Sigmoid colon (tissue), 7 donors: ENCODE measurements around the gene IGFBP3. TPM values are rescaled to one million over a fixed set of nuclear protein-coding genes. Genes with fewer than 3 reads are reported as not detected.

Experiments used
- DNase-seq: peaks from one replicate; pipeline ENCODE4 v3.0.0-alpha.2; 2019
- H3K27ac ChIP-seq, 4 donors: fragments of 200-600 bp; sonication (generic); one replicate each; pipeline ENCODE4 v1.5.1; 2016 to 2019; ENCODE audit warnings: mild to moderate bottlenecking in 1 of 4
- H3K27me3 ChIP-seq, 3 donors: fragments of 200-600 bp; sonication (generic); one replicate each; pipeline ENCODE4 v1.5.1; 2019; ENCODE audit warnings: mild to moderate bottlenecking in 1 of 3
- H3K36me3 ChIP-seq, 4 donors: fragments of 200-600 bp; sonication (generic); one replicate each; pipeline ENCODE4 v1.5.1; 2016 to 2019
- H3K4me1 ChIP-seq, 4 donors: fragments of 200-600 bp; sonication (generic); one replicate each; pipeline ENCODE4 v1.5.1; 2017 to 2019
- H3K4me3 ChIP-seq, 4 donors: fragments of 200-600 bp; sonication (generic); one replicate each; pipeline ENCODE4 v1.5.1; 2017 to 2019; ENCODE audit warnings: mild to moderate bottlenecking in 2 of 4, moderate library complexity in 1 of 4
- H3K9me3 ChIP-seq, 4 donors: fragments of 200-600 bp in 3 of 4; sonication (generic) in 3 of 4; one replicate each; pipeline versions ENCODE4 v1.5.1 to v1.6.1; 2013 to 2019
- CTCF ChIP-seq, 4 experiments: fragments of 450-650 bp in 3 of 4; fragments of 200-600 bp in 1 of 4; IDR thresholded peaks; one replicate each; pipeline ENCODE4 v1.5.1; 2016 to 2019; ENCODE audit warnings: antibody characterized with exemption in 4 of 4, mild to moderate bottlenecking in 3 of 4, moderate library complexity in 2 of 4
- EP300 ChIP-seq, 4 donors: sonication (generic); formaldehyde crosslinking; IDR thresholded peaks; one replicate each; pipeline ENCODE4 v1.6.1; 2017; ENCODE audit warnings: antibody characterized with exemption in 4 of 4
- POLR2A ChIP-seq, 2 donors: fragments of 450-650 bp; IDR thresholded peaks; one replicate each; pipeline ENCODE4 v1.6.1; 2016; ENCODE audit warnings: antibody characterized with exemption in 2 of 2, mild to moderate bottlenecking in 2 of 2, moderate library complexity in 2 of 2
- POLR2AphosphoS5 ChIP-seq, 4 donors: sonication (generic); formaldehyde crosslinking; IDR thresholded peaks; one replicate each; pipeline ENCODE4 v1.6.1; 2017; ENCODE audit warnings: antibody characterized with exemption in 4 of 4
- WGBS, 2 donors: extraction: QIAGEN DNeasy Blood & Tissue Kit; methylation state at CpG; one replicate each; pipeline ENCODE4 v1.1.7; 2013; 5-methylcytosine and 5-hydroxymethylcytosine counted together
- intact Hi-C: fragments of 100-400 bp; cut with DNase I; formaldehyde crosslinking; loops from one replicate; pipeline ENCODE4 v1.15.1; 2023
- polyA plus RNA-seq, 3 donors: library from polyadenylated mRNA; stranded (reverse); fragments of 200-250 nt; gene quantifications; one replicate each; pipeline ENCODE4 v1.2.3, GENCODE V29; 2013
- total RNA-seq, 4 donors: library from RNA; depleted of rRNA; stranded (reverse); fragments of >200 nt; gene quantifications; one replicate each; pipeline ENCODE4 v1.1.0, GENCODE V29; 2016
- donor health status: healthy with polysubstance abuse.
- donor health status: Bipolar disorder and iron deficiency.
- donor health status: healthy.

Gene IGFBP3
- total and polyA plus RNA-seq, 7 donors, result 4.8 to 330 (median 54.0) TPM

- DNase-seq, result no peak
- TF ChIP-seq EP300 (IDR thresholded peaks at IDR 0.05), result no peak
- Histone ChIP-seq H3K27ac (no peak overlapping the region), H3K9me3 (no peaks in the 10 kb centered on the region), H3K36me3 (no peaks in the 10 kb centered on the region), H3K27me3 (peaks cover 8 to 49% (median 33%) of the 10 kb centered on the region in 3 donors), H3K4me1 (peaks cover 0 to 11% (median 9%) of the 10 kb centered on the region in 4 donors), H3K4me3 (no peak overlapping the region)
- WGBS, 2 donors, result 86 to 92% methylated on average over 5 of the region's 5 CpGs
- intact Hi-C loops, result no loop called here
Measured at GRCh38 chr7:45886931-45887667, 34.0 kb downstream of the IGFBP3 start.

- peaks cover 0 to 11% (median 9%) of the 10 kb centered on the region in 4 donors for H3K4me1 ChIP-seq
- WGBS, 2 donors, result 53 to 72% methylated on average over 7 of the region's 7 CpGs
- no peak for DNase-seq
- TF ChIP-seq CTCF (IDR thresholded peaks at IDR 0.05), result no peak
- TF ChIP-seq EP300 (IDR thresholded peaks at IDR 0.05), result no peak
- no peak for TF ChIP-seq POLR2AphosphoS5 (IDR thresholded peaks at IDR 0.05)
- TF ChIP-seq POLR2A (IDR thresholded peaks at IDR 0.05), result no peak
- H3K27ac ChIP-seq, result no peak overlapping the region
- H3K27me3 ChIP-seq, result peaks cover 8 to 47% (median 31%) of the 10 kb centered on the region in 3 donors
- H3K36me3 ChIP-seq, result no peaks in the 10 kb centered on the region
- H3K4me3 ChIP-seq, result no peak overlapping the region
- intact Hi-C loops, result no loop called here
- H3K9me3 ChIP-seq, result no peaks in the 10 kb centered on the region
Measured at GRCh38 chr7:45885264-45885882, 35.7 kb downstream of the IGFBP3 start.

GRCh38 chr7:45884136-45884535 is 36.9 kb downstream of the IGFBP3 start:
- no peak for TF ChIP-seq CTCF (IDR thresholded peaks at IDR 0.05)
- TF ChIP-seq POLR2A (IDR thresholded peaks at IDR 0.05), result no peak
- no peak for TF ChIP-seq EP300 (IDR thresholded peaks at IDR 0.05)
- TF ChIP-seq POLR2AphosphoS5 (IDR thresholded peaks at IDR 0.05), result no peak
- no peak overlapping the region for H3K27ac ChIP-seq
- H3K9me3 ChIP-seq, result no peaks in the 10 kb centered on the region
- H3K4me1 ChIP-seq, result peaks cover 0 to 11% (median 9%) of the 10 kb centered on the region in 4 donors
- H3K4me3 ChIP-seq, result no peak overlapping the region
- WGBS, 2 donors, result 85 to 87% methylated on average over 4 of the region's 4 CpGs
- intact Hi-C loops, result no loop called here
- H3K27me3 ChIP-seq, result peaks cover 5 to 36% (median 20%) of the 10 kb centered on the region in 3 donors
- no peaks in the 10 kb centered on the region for H3K36me3 ChIP-seq
- no peak for DNase-seq

GRCh38 chr7:45882465-45882810 is 38.6 kb downstream of the IGFBP3 start:
- intact Hi-C loops, result no loop called here

GRCh38 chr7:45881759-45882464 is 39.2 kb downstream of the IGFBP3 start:
- H3K36me3 ChIP-seq, result no peaks in the 10 kb centered on the region
- peaks cover 0 to 5% (median 2%) of the 10 kb centered on the region in 4 donors for H3K9me3 ChIP-seq
- no peak overlapping the region for H3K4me3 ChIP-seq
- no peaks in the 10 kb centered on the region for H3K4me1 ChIP-seq
- intact Hi-C loops, result no loop called here
- 53 to 74% methylated on average over 12 of the region's 12 CpGs for WGBS, 2 donors
- no peak for DNase-seq
- no peak overlapping the region for H3K27ac ChIP-seq
- peaks cover 0 to 13% (median 0%) of the 10 kb centered on the region in 3 donors for H3K27me3 ChIP-seq
- TF ChIP-seq CTCF (IDR thresholded peaks at IDR 0.05) (no peak), EP300 (IDR thresholded peaks at IDR 0.05) (no peak), POLR2AphosphoS5 (IDR thresholded peaks at IDR 0.05) (no peak)

More at GRCh38 chr7:45882465-45882810, 38.6 kb downstream of the IGFBP3 start:
- Histone ChIP-seq H3K4me1 (no peaks in the 10 kb centered on the region), H3K4me3 (no peak overlapping the region), H3K27me3 (peaks cover 0 to 19% (median 3%) of the 10 kb centered on the region in 3 donors), H3K9me3 (peaks cover 0 to 5% (median 2%) of the 10 kb centered on the region in 4 donors), H3K36me3 (no peaks in the 10 kb centered on the region), H3K27ac (no peak overlapping the region)
- WGBS, 2 donors, result 73 to 76% methylated on average over 5 of the region's 5 CpGs
- DNase-seq, result no peak
- TF ChIP-seq EP300 (IDR thresholded peaks at IDR 0.05) (no peak), POLR2A (IDR thresholded peaks at IDR 0.05) (no peak)
